Fibroblast of mammary gland (primary cell): Measurements from ENCODE around the gene EEF1AKMT1.

Experiments
- DNase-seq: peaks from one replicate; pipeline ENCODE4 v3.0.0-alpha.2; 2010; ENCODE audit warnings: low read depth
- H3K4me3 ChIP-seq: 2 replicates; pipeline ENCODE4 v1.5.1; 2011; ENCODE audit warnings: low read depth, mild to moderate bottlenecking, low read length, moderate library complexity; ENCODE audit not compliant: control insufficient read depth
- CTCF ChIP-seq: conservative IDR thresholded peaks from 2 replicates; pipeline ENCODE4 v1.5.1; 2011; ENCODE audit warnings: low read depth, low read length, inconsistent platforms; ENCODE audit not compliant: control insufficient read depth, insufficient read depth

EEF1AKMT1 gene

GRCh38 chr13:20812890-20813289 is 39.1 kb upstream of the EEF1AKMT1 start:
- no peak for DNase-seq
- no peak overlapping the region for H3K4me3 ChIP-seq
- TF ChIP-seq CTCF = no peak

GRCh38 chr13:20810808-20811207 is 37.0 kb upstream of the EEF1AKMT1 start:
- H3K4me3 ChIP-seq = no peak overlapping the region
- DNase-seq = no peak
- TF ChIP-seq CTCF = no peak

- TF ChIP-seq CTCF = no peak
- no peak for DNase-seq
These were observed 35.1 kb upstream of the EEF1AKMT1 start for GRCh38 chr13:20808874-20809273.

GRCh38 chr13:20803180-20803965 is 29.6 kb upstream of the EEF1AKMT1 start:
- no peak for TF ChIP-seq CTCF
- DNase-seq = no peak
- no peak overlapping the region for H3K4me3 ChIP-seq

More at GRCh38 chr13:20808874-20809273, 35.1 kb upstream of the EEF1AKMT1 start:
- no peak overlapping the region for H3K4me3 ChIP-seq

DNA sequence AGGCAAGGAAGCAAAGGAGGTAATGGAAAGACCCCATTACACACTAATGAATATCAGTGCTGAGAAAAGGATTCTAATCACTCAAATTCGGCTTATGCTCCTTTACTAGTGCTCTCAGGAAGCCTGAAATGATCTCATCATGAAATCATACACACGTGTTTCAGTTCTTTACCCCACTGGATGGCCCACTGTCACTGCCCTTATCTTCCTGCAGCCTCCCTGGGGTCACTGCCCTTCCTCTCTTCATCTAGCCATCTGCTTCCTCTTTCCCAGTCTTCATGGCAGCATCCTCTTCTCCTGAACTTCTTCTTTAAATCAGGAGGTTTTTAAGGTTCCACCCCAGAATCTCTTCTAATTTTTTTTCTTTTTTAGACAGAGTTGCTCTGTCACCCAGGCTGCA is 27.9 kb upstream of the EEF1AKMT1 start:
- no peak overlapping the region for H3K4me3 ChIP-seq
- TF ChIP-seq CTCF = no peak
- no peak for DNase-seq

- DNase-seq = peak; percentile 57
- TF ChIP-seq CTCF = no peak
- H3K4me3 ChIP-seq = no peak overlapping the region
These were observed 26.1 kb upstream of the EEF1AKMT1 start for GRCh38 chr13:20799726-20800416.
